Heart left ventricle (tissue), 16 donors: ENCODE results near the gene GALNT13. TPM values are rescaled to one million over a fixed set of nuclear protein-coding genes. Genes with fewer than 3 reads are reported as not detected.

Experiments used
- ATAC-seq, 4 donors: fragments of 200-7000 bp; cut with Tn5 transposase; one replicate each; pipeline ENCODE4 v1.9.1; 2020 to 2022; ENCODE audit warnings: moderate library complexity in 4 of 4, mild to moderate bottlenecking in 3 of 4, moderate number of reproducible peaks in 1 of 4
- DNase-seq, 5 donors: peaks; one replicate each; pipeline ENCODE4 v3.0.0-alpha.2; 2020
- H3K27ac ChIP-seq, 12 donors: fragments of 200-600 bp; sonication (generic) in 4 of 12; one replicate each; pipeline versions ENCODE4 v1.5.0 to v1.8.0; 2016 to 2022; ENCODE audit warnings: mild to moderate bottlenecking in 2 of 12
- H3K27me3 ChIP-seq, 9 donors: fragments of 200-600 bp; sonication (generic) in 2 of 9; one replicate each; pipeline versions ENCODE4 v1.5.1 to v1.8.0; 2016 to 2022; ENCODE audit warnings: mild to moderate bottlenecking in 3 of 9
- H3K36me3 ChIP-seq, 9 donors: fragments of 200-600 bp; sonication (generic) in 2 of 9; one replicate each; pipeline versions ENCODE4 v1.5.0 to v1.8.0; 2018 to 2022; ENCODE audit warnings: mild to moderate bottlenecking in 2 of 9
- H3K4me1 ChIP-seq, 12 donors: fragments of 200-600 bp; sonication (generic) in 4 of 12; one replicate each; pipeline versions ENCODE4 v1.5.0 to v1.8.0; 2016 to 2022; ENCODE audit warnings: mild to moderate bottlenecking in 3 of 12
- H3K4me3 ChIP-seq, 12 donors: fragments of 200-600 bp; sonication (generic) in 4 of 12; one replicate each; pipeline versions ENCODE4 v1.5.0 to v1.8.0; 2017 to 2022; ENCODE audit warnings: mild to moderate bottlenecking in 9 of 12, moderate library complexity in 4 of 12
- H3K9me3 ChIP-seq, 12 donors: fragments of 200-600 bp; sonication (generic) in 4 of 12; one replicate each; pipeline versions ENCODE4 v1.5.0 to v1.8.0; 2016 to 2022; ENCODE audit warnings: mild to moderate bottlenecking in 1 of 12
- POLR2A ChIP-seq, 2 donors: fragments of 450-650 bp; IDR thresholded peaks; one replicate each; pipeline ENCODE4 v1.6.1; 2017; ENCODE audit warnings: antibody characterized with exemption in 2 of 2, mild to moderate bottlenecking in 2 of 2, moderate library complexity in 2 of 2
- WGBS, 4 donors: extraction: QIAGEN DNeasy Blood & Tissue Kit in 2 of 4; methylation state at CpG; one replicate each; pipeline versions ENCODE4 v1.1.5 to v1.1.7; 2013 to 2018; 5-methylcytosine and 5-hydroxymethylcytosine counted together
- intact Hi-C, 10 donors: fragments of 100-400 bp; cut with DNase I; formaldehyde crosslinking; loops; one replicate each; pipeline versions ENCODE4 v1.11.1 to v1.14.2; 2022
- polyA plus RNA-seq, 2 donors: library from polyadenylated mRNA; stranded (reverse); fragments of 200-250 nt; gene quantifications; one replicate each; pipeline ENCODE4 v1.2.3, GENCODE V29; 2013
- total RNA-seq, 9 donors: library from RNA; depleted of rRNA in 2 of 9; stranded (reverse); fragments of >200 nt in 2 of 9; fragmentation: NEBNext Ultra II Directional in 3 of 9; extraction: Animal tissue kit (Norgen Biotek cat#: 25700) in 3 of 9; gene quantifications; one replicate each; pipeline versions ENCODE4 v1.1.0 to v1.2.4, GENCODE V29; 2016 to 2023
- TF ChIP-seq, protein P1 (sequence below), 12 donors: fragments of 200-600 bp; sonication (generic) in 4 of 12; IDR thresholded peaks; one replicate each; pipeline versions ENCODE4 v1.5.0 to v1.8.0; 2018 to 2022; ENCODE audit warnings: antibody characterized with exemption in 12 of 12, mild to moderate bottlenecking in 5 of 12
- donor health status: ischemic (EF 13 %, LVEDD 7.1; RV severe dilation, severe dysfunction).
- donor health status: healthy with polysubstance abuse.
- donor health status: DM: no; HTN: yes; CAD: no.
- donor health status: DM: no; HTN: no; CAD: no.
- donor health status: ischemic (EF 25% LVEDD 6.9; RV normal size, moderate dysfunction).
- donor health status: ischemic (EF 25% LVEDD 5.7; RV mildly dilated, moderate dysfunction).
- donor health status: healthy.
- donor health status: DM: yes; HTN: yes; CAD: no.
- donor health status: ischemic (EF 35%, LVEDD 5.7; RV mildly dilated, moderate dysfunction).
- donor health status: nonischemic (EF 11% LVEDD 7.7; RV severe dilation, severe dysfunction).
- donor health status: DM: yes; HTN: yes; CAD: no.
- donor health status: PGD.
- donor health status: ischemic (EF 29% LVEDD 5.4; RV normal size, mild dysfunction).
- donor health status: nonischemic (EF 23%, LVEDD 6.1; RV moderate dilation, normal function).

GALNT13 gene
- total and polyA plus RNA-seq, 11 donors, result 0.11 to 1.5 (median 0.22) TPM; not detected in 3

DNA sequence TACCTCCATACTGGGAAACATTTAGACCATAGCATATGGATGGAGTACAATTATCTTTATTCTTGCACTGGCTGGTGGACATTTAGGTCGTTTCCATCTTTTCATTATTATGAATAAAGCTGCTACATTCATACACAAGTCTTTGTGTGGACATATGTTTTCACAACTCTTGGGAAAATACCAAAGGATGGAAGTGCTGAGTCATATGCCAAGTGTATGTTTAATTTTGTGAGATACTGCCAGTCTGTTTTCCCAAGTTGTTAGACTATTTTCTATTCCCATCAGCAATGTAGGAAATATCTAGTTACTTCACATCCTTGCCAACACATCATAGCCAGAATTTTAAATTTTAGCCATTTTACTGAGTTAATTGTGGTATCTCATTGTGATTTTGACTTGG lies 91.5 kb downstream of the GALNT13 start:
- H3K4me3 ChIP-seq, result no peak overlapping the region
- TF ChIP-seq, protein P1, sequence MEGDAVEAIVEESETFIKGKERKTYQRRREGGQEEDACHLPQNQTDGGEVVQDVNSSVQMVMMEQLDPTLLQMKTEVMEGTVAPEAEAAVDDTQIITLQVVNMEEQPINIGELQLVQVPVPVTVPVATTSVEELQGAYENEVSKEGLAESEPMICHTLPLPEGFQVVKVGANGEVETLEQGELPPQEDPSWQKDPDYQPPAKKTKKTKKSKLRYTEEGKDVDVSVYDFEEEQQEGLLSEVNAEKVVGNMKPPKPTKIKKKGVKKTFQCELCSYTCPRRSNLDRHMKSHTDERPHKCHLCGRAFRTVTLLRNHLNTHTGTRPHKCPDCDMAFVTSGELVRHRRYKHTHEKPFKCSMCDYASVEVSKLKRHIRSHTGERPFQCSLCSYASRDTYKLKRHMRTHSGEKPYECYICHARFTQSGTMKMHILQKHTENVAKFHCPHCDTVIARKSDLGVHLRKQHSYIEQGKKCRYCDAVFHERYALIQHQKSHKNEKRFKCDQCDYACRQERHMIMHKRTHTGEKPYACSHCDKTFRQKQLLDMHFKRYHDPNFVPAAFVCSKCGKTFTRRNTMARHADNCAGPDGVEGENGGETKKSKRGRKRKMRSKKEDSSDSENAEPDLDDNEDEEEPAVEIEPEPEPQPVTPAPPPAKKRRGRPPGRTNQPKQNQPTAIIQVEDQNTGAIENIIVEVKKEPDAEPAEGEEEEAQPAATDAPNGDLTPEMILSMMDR (IDR thresholded peaks at IDR 0.05), result no peak
- no peak for TF ChIP-seq POLR2A (IDR thresholded peaks at IDR 0.05)
- WGBS, 4 donors, result 50 to 73% (median 57%) methylated on average over 1 of the region's 1 CpG
- ATAC-seq, result no peak
- H3K9me3 ChIP-seq, result peaks cover 0 to 15% (median 0%) of the 10 kb centered on the region in 12 donors
- H3K27ac ChIP-seq, result no peak overlapping the region
- DNase-seq, result no peak
- no peaks in the 10 kb centered on the region for H3K36me3 ChIP-seq
- intact Hi-C loops, result no loop called here
- H3K27me3 ChIP-seq, result no peaks in the 10 kb centered on the region
- no peaks in the 10 kb centered on the region for H3K4me1 ChIP-seq

DNA sequence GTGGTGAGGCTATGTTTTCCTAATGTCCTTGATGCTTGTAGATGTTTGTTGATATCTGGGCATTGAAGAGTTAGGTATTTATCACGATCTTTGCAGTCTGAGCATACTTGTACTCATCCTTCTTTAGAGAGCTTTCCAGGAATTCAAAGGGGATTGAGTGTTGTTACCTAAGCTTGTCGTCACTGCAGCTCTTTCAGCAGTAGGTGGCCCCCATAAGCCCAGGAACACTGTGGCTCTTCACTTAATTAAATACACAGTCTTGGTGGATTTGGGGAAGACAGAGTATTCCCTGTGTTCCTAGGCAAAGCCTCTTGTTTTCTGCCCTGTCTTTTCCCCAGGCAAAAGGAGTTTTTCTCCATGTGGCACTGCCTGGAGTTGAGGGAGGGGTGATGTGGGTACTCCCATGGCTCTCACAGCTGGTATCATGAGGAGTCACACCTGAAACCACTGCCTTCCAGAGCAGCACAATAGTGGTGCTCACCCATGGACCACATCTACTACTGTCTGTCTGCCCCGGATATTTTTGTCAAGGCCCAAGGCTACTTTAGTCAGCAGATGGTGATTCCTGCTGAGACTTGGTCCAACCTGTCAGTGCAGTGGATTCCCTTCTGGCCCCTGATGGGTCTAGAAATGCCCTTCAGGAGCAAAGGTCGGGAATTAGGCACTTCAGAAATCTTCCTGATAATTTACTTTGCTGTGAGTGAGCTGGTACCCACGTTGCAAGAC lies 95.7 kb downstream of the GALNT13 start:
- Histone ChIP-seq H3K9me3 (peaks cover 0 to 3% (median 0%) of the 10 kb centered on the region in 12 donors), H3K4me3 (no peak overlapping the region), H3K4me1 (no peaks in the 10 kb centered on the region), H3K27ac (no peak overlapping the region), H3K36me3 (no peaks in the 10 kb centered on the region), H3K27me3 (no peaks in the 10 kb centered on the region)
- 57 to 66% (median 60%) methylated on average over 5 of the region's 5 CpGs for WGBS, 4 donors
- no peak for ATAC-seq
- TF ChIP-seq, protein P1 (IDR thresholded peaks at IDR 0.05), result no peak
- TF ChIP-seq POLR2A (IDR thresholded peaks at IDR 0.05), result no peak
- intact Hi-C loops, result no loop called here
- no peak for DNase-seq

- intact Hi-C loops, result no loop called here
- DNase-seq (no peak), ATAC-seq (no peak)
- no peaks in the 10 kb centered on the region for H3K36me3 ChIP-seq
- no peaks in the 10 kb centered on the region for H3K27me3 ChIP-seq
- no peaks in the 10 kb centered on the region for H3K4me1 ChIP-seq
- peaks cover 0 to 5% (median 0%) of the 10 kb centered on the region in 12 donors for H3K9me3 ChIP-seq
- 54 to 57% (median 55%) methylated on average over 2 of the region's 2 CpGs for WGBS, 4 donors
- no peak overlapping the region for H3K27ac ChIP-seq
- TF ChIP-seq, protein P1 (IDR thresholded peaks at IDR 0.05), result no peak
- no peak for TF ChIP-seq POLR2A (IDR thresholded peaks at IDR 0.05)
- no peak overlapping the region for H3K4me3 ChIP-seq
Observed at GRCh38 chr2:153971250-153971649, 99.5 kb downstream of the GALNT13 start.

DNA sequence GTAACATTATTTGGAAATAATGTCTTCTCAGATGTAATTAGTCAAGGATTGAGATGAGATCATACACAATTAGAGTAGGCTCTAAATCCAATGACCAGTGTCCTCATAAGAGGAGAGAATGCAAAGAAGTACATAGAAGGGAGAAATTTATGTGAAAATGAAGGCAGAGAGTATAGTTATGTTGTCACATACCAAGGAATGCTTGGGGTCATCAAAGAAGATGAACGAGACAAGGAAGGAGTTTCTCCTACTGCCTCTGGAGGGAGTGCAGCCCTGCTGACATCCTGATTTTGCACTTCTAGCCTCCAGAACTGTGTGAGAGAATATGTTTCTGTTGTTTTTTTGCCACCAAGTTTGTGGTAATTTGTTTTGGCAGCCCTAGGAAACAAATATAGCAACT lies 100.1 kb downstream of the GALNT13 start:
- no peaks in the 10 kb centered on the region for H3K27me3 ChIP-seq
- peaks cover 0 to 5% (median 0%) of the 10 kb centered on the region in 12 donors for H3K9me3 ChIP-seq
- no peak overlapping the region for H3K4me3 ChIP-seq
- 36 to 52% (median 42%) methylated on average over 1 of the region's 1 CpG for WGBS, 4 donors
- intact Hi-C loops, result no loop called here
- DNase-seq (no peak), ATAC-seq (no peak)
- H3K4me1 ChIP-seq, result no peaks in the 10 kb centered on the region
- H3K27ac ChIP-seq, result no peak overlapping the region
- no peaks in the 10 kb centered on the region for H3K36me3 ChIP-seq
- TF ChIP-seq, protein P1 (IDR thresholded peaks at IDR 0.05), result no peak
- no peak for TF ChIP-seq POLR2A (IDR thresholded peaks at IDR 0.05)
